K562 (cell line): Measurements from ENCODE around the gene PPP6R3. TPM values are rescaled to one million over a fixed set of nuclear protein-coding genes. Genes with fewer than 3 reads are reported as not detected.

Experiments used
- ATAC-seq: fragments of 200-7000 bp; cut with Tn5 transposase; 3 replicates; pipeline ENCODE4 v1.9.1; 2020; ENCODE audit warnings: moderate library complexity
- BruUV-seq: library from RNA; stranded (reverse); fragments of 400-500 nt; replicated peaks from 2 replicates; lab custom pipeline; 2021; lab: Mats Ljungman, UMichigan
- CTCF ChIA-PET: fragments of 300-600 bp; formaldehyde crosslinking; extraction: SDS; loops from one replicate; lab custom pipeline; 2021; ENCODE audit warnings: low intra/inter-chr PET ratio; lab: Yijun Ruan, JAX
- POLR2A ChIA-PET: fragments of 300-600, 350-650 bp; sonication (Branson Sonifier 250); formaldehyde crosslinking; extraction: SDS; loops from one replicate; lab custom pipeline; 2021; ENCODE audit warnings: antibody characterized with exemption, inconsistent platforms; lab: Yijun Ruan, JAX
- DNase-seq, 4 experiments: peaks; one replicate each; pipeline versions ENCODE4 v3.0.0 to v3.0.0-alpha.2; 2011 to 2018; ENCODE audit warnings: low spot score in 3 of 4, mixed read lengths in 3 of 4; ENCODE audit errors: extremely low read depth in 1 of 4
- FAIRE-seq: peaks from 2 replicates; lab custom pipeline; 2011; peaks lifted over from hg19 to GRCh38; lab: Jason Lieb, UNC
- H2AFZ ChIP-seq: 2 replicates; pipeline ENCODE4 v1.6.0; 2011; ENCODE audit warnings: low read depth, low read length, control low read depth, inconsistent platforms
- H3K27ac ChIP-seq: fragments of 200-600 bp; 3 replicates; pipeline ENCODE4 v1.8.0; 2011; ENCODE audit warnings: low read depth, mild to moderate bottlenecking, control low read depth, inconsistent platforms, low read length, moderate library complexity, mixed read lengths; ENCODE audit errors: extremely low read depth
- H3K27me3 ChIP-seq, 2 experiments: fragments of 300-600 bp in 1 of 2; 2 replicates in 1 of 2; 3 replicates in 1 of 2; pipeline versions ENCODE4 v1.6.0 to v1.8.0; 2011; ENCODE audit warnings: inconsistent platforms in 2 of 2, low read length in 2 of 2, mild to moderate bottlenecking in 1 of 2, mixed read lengths in 1 of 2, moderate library complexity in 1 of 2; ENCODE audit not compliant: control insufficient read depth in 2 of 2, insufficient read depth in 2 of 2
- H3K36me3 ChIP-seq: fragments of 300-600 bp; 3 replicates; pipeline ENCODE4 v1.8.0; 2011; ENCODE audit warnings: mild to moderate bottlenecking, low read length, inconsistent platforms; ENCODE audit not compliant: control insufficient read depth, insufficient read depth
- H3K4me1 ChIP-seq, 2 experiments: fragments of 200-600 bp in 1 of 2; replicated peaks in 1 of 2; 2 replicates in 1 of 2; 3 replicates in 1 of 2; pipeline versions ENCODE4 v1.5.1 to v1.8.0; 2011; ENCODE audit warnings: inconsistent platforms in 2 of 2, low read length in 2 of 2, mild to moderate bottlenecking in 1 of 2, mixed read lengths in 1 of 2, moderate library complexity in 1 of 2; ENCODE audit not compliant: control insufficient read depth in 2 of 2, insufficient read depth in 2 of 2
- H3K4me2 ChIP-seq: 2 replicates; pipeline ENCODE4 v1.6.1; 2011; ENCODE audit warnings: low read length, control low read depth, inconsistent platforms, mixed read lengths; ENCODE audit not compliant: insufficient read depth
- H3K4me3 ChIP-seq: fragments of 200-600 bp; sonication (generic), shearing (Covaris generic); 2 replicates; pipeline ENCODE4 v1.5.1; 2016; ENCODE audit warnings: control low read depth, inconsistent platforms
- H3K79me2 ChIP-seq: fragments of 200-600 bp; 3 replicates; pipeline ENCODE4 v1.8.0; 2011; ENCODE audit warnings: low read length, inconsistent platforms; ENCODE audit not compliant: control insufficient read depth, insufficient read depth
- H3K9ac ChIP-seq, 2 experiments: 2 replicates each; pipeline versions ENCODE4 v1.6.0 to v1.6.1; 2011; ENCODE audit warnings: low read depth in 2 of 2, low read length in 2 of 2, control low read depth in 1 of 2, inconsistent platforms in 1 of 2, mild to moderate bottlenecking in 1 of 2, mixed read lengths in 1 of 2; ENCODE audit not compliant: insufficient read depth in 1 of 2
- H3K9me1 ChIP-seq: one replicate; pipeline ENCODE4 v1.6.0; 2011; ENCODE audit warnings: inconsistent platforms, mild to moderate bottlenecking, low read length, moderate library complexity; ENCODE audit not compliant: control insufficient read depth, insufficient read depth
- H3K9me3 ChIP-seq: replicated peaks from 2 replicates; pipeline ENCODE4 v1.5.1; 2011; ENCODE audit warnings: low read depth, low read length, inconsistent platforms; ENCODE audit not compliant: control insufficient read depth, insufficient read depth
- H4K20me1 ChIP-seq: replicated peaks from 2 replicates; pipeline ENCODE4 v1.6.1; 2011; ENCODE audit warnings: low read length, inconsistent platforms, mixed read lengths; ENCODE audit not compliant: control insufficient read depth, insufficient read depth
- DEAF1 ChIP-seq: fragments of 450-650 bp; formaldehyde crosslinking; IDR thresholded peaks from 2 replicates; pipeline ENCODE4 v1.4.0; 2020; ENCODE audit warnings: mild to moderate bottlenecking, moderate library complexity
- ELF2 ChIP-seq: fragments of 250-450 bp; sonication (Bioruptor Pico); IDR thresholded peaks from 2 replicates; pipeline ENCODE4 v1.5.0; 2021; ENCODE audit warnings: mild to moderate bottlenecking
- L3MBTL2 ChIP-seq: fragments of 450-650 bp; IDR thresholded peaks from 2 replicates; pipeline ENCODE4 v1.6.1; 2016; ENCODE audit warnings: mild to moderate bottlenecking, moderate library complexity
- MEF2A ChIP-seq: IDR thresholded peaks from 2 replicates; pipeline ENCODE4 v1.6.1; 2011; ENCODE audit warnings: low read depth, mild to moderate bottlenecking, low read length, moderate library complexity; ENCODE audit not compliant: control insufficient read depth
- RAD21 ChIP-seq, 2 experiments: fragments of 250-450 bp in 1 of 2; fragments of 450-650 bp in 1 of 2; sonication (Bioruptor Pico) in 1 of 2; formaldehyde crosslinking in 1 of 2; IDR thresholded peaks in 1 of 2; conservative IDR thresholded peaks in 1 of 2; 2 replicates each; pipeline versions ENCODE4 v1.4.0 to v1.8.0; 2020 to 2022; ENCODE audit warnings: mild to moderate bottlenecking in 2 of 2, moderate library complexity in 1 of 2
- REST ChIP-seq, 2 experiments: fragments of 450-650 bp; formaldehyde crosslinking in 1 of 2; IDR thresholded peaks; 2 replicates each; pipeline versions ENCODE4 v1.4.0 to v1.6.1; 2014 to 2020; ENCODE audit warnings: mild to moderate bottlenecking in 2 of 2, borderline replicate concordance in 1 of 2, low read depth in 1 of 2
- TAF1 ChIP-seq: IDR thresholded peaks from 2 replicates; pipeline ENCODE4 v1.6.1; 2011; ENCODE audit warnings: mild to moderate bottlenecking, low read length, moderate library complexity; ENCODE audit not compliant: insufficient read depth, control insufficient read depth, severe bottlenecking; ENCODE audit errors: extremely low read depth
- ZNF444 ChIP-seq: fragments of 250-450 bp; sonication (Bioruptor Pico); IDR thresholded peaks from 2 replicates; pipeline ENCODE4 v1.4.0; 2020; ENCODE audit warnings: mild to moderate bottlenecking, moderate library complexity
- WGBS: fragments of 100-300 bp; shearing (Covaris generic); methylation state at CpG from one replicate; pipeline ENCODE4 v1.1.6; 2016; ENCODE audit warnings: low coverage, mixed read lengths; ENCODE audit not compliant: insufficient coverage; ENCODE audit errors: missing lambda C conversion rate; 5-methylcytosine and 5-hydroxymethylcytosine counted together
- in situ Hi-C: fragments of 300-500 bp; cut with MboI; formaldehyde crosslinking; loops from 4 replicates; pipeline ENCODE4 v1.15.0; 2018; ENCODE audit warnings: inconsistent platforms, mixed read lengths
- intact Hi-C: fragments of 100-400 bp; cut with micrococcal nuclease; formaldehyde crosslinking; loops from 2 replicates; pipeline ENCODE4 v1.14.2; 2022
- polyA plus RNA-seq, 8 experiments: library from polyadenylated mRNA; depleted of rRNA in 4 of 8; stranded (reverse) in 5 of 8; unstranded in 3 of 8; fragments of >200 nt; fragmentation: Nextera tagmentation in 2 of 8; fragmentation: Illumina TruSeq in 1 of 8; extraction: Ambion mirVana in 2 of 8; extraction: Trizol in 1 of 8; gene quantifications; 2 replicates each; pipeline versions ENCODE4 v1.2.1 to v1.2.3, GENCODE V29; 2011 to 2014; ENCODE audit warnings: inconsistent platforms in 1 of 8, missing spikeins in 1 of 8
- total RNA-seq, 7 experiments: library from RNA; depleted of rRNA in 6 of 7; stranded (reverse); fragments of >200 nt in 6 of 7; fragmentation: Illumina TruSeq in 2 of 7; extraction: Trizol in 2 of 7; gene quantifications; 2 replicates each; pipeline versions ENCODE4 v1.2.1 to v1.2.3, GENCODE V29; 2011 to 2021; ENCODE audit warnings: low replicate concordance in 1 of 7

The PPP6R3 gene
- total and polyA plus RNA-seq, 9 of the 15 experiments (the other 6 are each of a cell fraction or from before 2014, with no cell fraction given), result 20.3 to 117 (median 80.6) TPM

- no peak overlapping the region; the same call in 1 of the 2 replicates for H3K4me2 ChIP-seq
- peak in 1 of 2 experiments; percentile 54; a peak in 2 of 4 replicates for TF ChIP-seq RAD21 (CRISPR knock-in tag; conservative IDR thresholded peaks at IDR 0.05 in 1 of 2, IDR thresholded peaks at IDR 0.05 in 1 of 2)
- TF ChIP-seq REST (IDR thresholded peaks at IDR 0.05; ENCODE audit: borderline replicate concordance), result peak; percentile 29; the same call in 1 of the 2 replicates
- TF ChIP-seq REST (CRISPR knock-in tag; IDR thresholded peaks at IDR 0.05; ENCODE audit: low read depth), result no peak
- no peak for TF ChIP-seq ZNF444
- TF ChIP-seq TAF1, result no peak
- TF ChIP-seq L3MBTL2, result peak; percentile 16; the same call in 1 of the 2 replicates
- TF ChIP-seq DEAF1 (CRISPR knock-in tag), result 0 out of 2 replicates have a peak, but pooled peaks have one; percentile 12
- TF ChIP-seq ELF2, result no peak
- TF ChIP-seq MEF2A, result no peak
Measured at GRCh38 chr11:68643585-68643984, 183.0 kb downstream of the PPP6R3 start.

More at GRCh38 chr11:68643585-68643984, 183.0 kb downstream of the PPP6R3 start:
- ATAC-seq (peak; percentile 74), FAIRE-seq (peak; percentile 60), DNase-seq (peak in 2 of 4 experiments; percentile 33 to 44)
- Histone ChIP-seq H3K4me3 (no peak overlapping the region), H3K27me3 (peaks cover 31 to 37% of the 10 kb centered on the region in 2 experiments; a peak in 4 of 5 replicates), H2AFZ (no peak overlapping the region), H3K9me1 (no peaks in the 10 kb centered on the region), H3K79me2 (no peaks in the 10 kb centered on the region), H3K27ac (no peak overlapping the region), H4K20me1 (no peaks in the 10 kb centered on the region), H3K9me3 (no peaks in the 10 kb centered on the region; the same call in 1 of the 2 replicates), H3K36me3 (no peaks in the 10 kb centered on the region), H3K4me1 (peaks cover 0 to 4% of the 10 kb centered on the region in 2 experiments; a peak in 2 of 5 replicates), H3K9ac (no peak overlapping the region)
- 3% methylated on average over 12 of the region's 12 CpGs for WGBS
- ChIA-PET POLR2A (interaction anchor here (0.6 to 1.0 kb wide), 4 partner anchors 11 to 359 kb away, joined by 3 to 5 read pairs (median 4); no protein-coding TSS in a partner anchor), CTCF (interaction anchor here (0.6 kb wide), 1 partner anchor 145 kb away, joined by 3 read pairs; no protein-coding TSS in a partner anchor)
- intact Hi-C loops (loop anchor here (5.0 kb wide), 1 partner anchor 154 kb away; no protein-coding TSS in a partner anchor), in situ Hi-C loops (loop anchor here (25.0 kb wide), 1 partner anchor 1019 kb away; no protein-coding TSS in a partner anchor)
- no TSS peak for BruUV-seq
